ENCODE measurements around the gene SLC38A1.
A peak's percentile ranks its signal among the peaks of the same experiment; 100 is the strongest.

The SLC38A1 gene

GRCh38 chr12:46230983-46231382 lies 37.9 kb downstream of the SLC38A1 start:
- no peak for DNase-seq (ENCODE audit: low read depth in 2 of 2)

GRCh38 chr12:46230306-46230705 lies 38.5 kb downstream of the SLC38A1 start:
- no peak for DNase-seq (ENCODE audit: low read depth in 2 of 2)

- no peak for DNase-seq (ENCODE audit: low read depth in 2 of 2)
These were observed 41.2 kb downstream of the SLC38A1 start for GRCh38 chr12:46227616-46228015.

- no peak for DNase-seq (ENCODE audit: low read depth in 2 of 2)
These were observed 44.5 kb downstream of the SLC38A1 start for GRCh38 chr12:46224386-46224785.

GRCh38 chr12:46223047-46223446 lies 45.8 kb downstream of the SLC38A1 start:
- no peak for DNase-seq (ENCODE audit: low read depth in 2 of 2)

- DNase-seq (ENCODE audit: low read depth in 2 of 2) = no peak
These were observed 46.2 kb downstream of the SLC38A1 start for GRCh38 chr12:46222636-46223035.

GRCh38 chr12:46221255-46222128 lies 47.4 kb downstream of the SLC38A1 start:
- DNase-seq (ENCODE audit: low read depth in 2 of 2) = no peak

- DNase-seq (ENCODE audit: low read depth in 2 of 2) = peak in 1 of 2 experiments; percentile 38
These were observed 48.8 kb downstream of the SLC38A1 start for GRCh38 chr12:46219877-46220655.

- DNase-seq (ENCODE audit: low read depth in 2 of 2) = no peak
These were observed 49.5 kb downstream of the SLC38A1 start for GRCh38 chr12:46219132-46219876.

- no peak for DNase-seq (ENCODE audit: low read depth in 2 of 2)
These were observed 50.3 kb downstream of the SLC38A1 start for GRCh38 chr12:46218322-46219095.

- DNase-seq (ENCODE audit: low read depth in 2 of 2) = peak in 1 of 2 experiments; percentile 43
These were observed 51.1 kb downstream of the SLC38A1 start for GRCh38 chr12:46217541-46218321.

- peak; percentile 47 to 59 for DNase-seq (ENCODE audit: low read depth in 2 of 2)
These were observed 54.0 kb downstream of the SLC38A1 start for GRCh38 chr12:46214668-46215436.

GRCh38 chr12:46212108-46212982 lies 56.5 kb downstream of the SLC38A1 start:
- DNase-seq (ENCODE audit: low read depth in 2 of 2) = no peak

GRCh38 chr12:46210873-46211439 lies 57.9 kb downstream of the SLC38A1 start:
- no peak for DNase-seq (ENCODE audit: low read depth in 2 of 2)

- DNase-seq (ENCODE audit: low read depth in 2 of 2) = peak; percentile 60 to 61
These were observed 58.6 kb downstream of the SLC38A1 start for GRCh38 chr12:46209914-46210872.

GRCh38 chr12:46209170-46209569 lies 59.7 kb downstream of the SLC38A1 start:
- DNase-seq (ENCODE audit: low read depth in 2 of 2) = no peak

GRCh38 chr12:46208370-46208769 lies 60.5 kb downstream of the SLC38A1 start:
- no peak for DNase-seq (ENCODE audit: low read depth in 2 of 2)

Measured in stimulated activated CD4-positive, alpha-beta T cell treated with anti-CD3 and anti-CD28 coated beads, Interleukin-12 subunit alpha, Interleukin-12 subunit beta, amount 100 ng/mL, for 24 hours (primary cell).